BE2C (cell line): ENCODE data around the gene AZU1.
"Not testable (repeated sequence)": the region's sequence is repeated elsewhere in the genome, so short reads cannot be mapped to it uniquely, and the experiment has no call there.

Source experiments
- DNase-seq: peaks from one replicate; pipeline ENCODE4 v3.0.0-alpha.2; 2020
- H3K27me3 ChIP-seq: fragments of 250-450 bp; sonication (Bioruptor Pico); 2 replicates; pipeline ENCODE4 v1.5.1; 2020; ENCODE audit warnings: mild to moderate bottlenecking
- H3K36me3 ChIP-seq: fragments of 250-450 bp; sonication (Bioruptor Pico); 2 replicates; pipeline ENCODE4 v1.5.1; 2020; ENCODE audit warnings: mild to moderate bottlenecking
- H3K4me1 ChIP-seq: fragments of 250-450 bp; sonication (Bioruptor Pico); 2 replicates; pipeline ENCODE4 v1.5.1; 2020
- H3K4me3 ChIP-seq: 2 replicates; pipeline ENCODE4 v1.5.1; 2011; ENCODE audit warnings: low read depth, low read length
- H3K9me3 ChIP-seq: fragments of 250-450 bp; sonication (Bioruptor Pico); 2 replicates; pipeline ENCODE4 v1.5.1; 2020
- TF ChIP-seq, protein P1 (sequence below): IDR thresholded peaks from 2 replicates; pipeline ENCODE4 v1.5.1; 2012; ENCODE audit warnings: mild to moderate bottlenecking, low read depth, low read length

AZU1 gene

DNA sequence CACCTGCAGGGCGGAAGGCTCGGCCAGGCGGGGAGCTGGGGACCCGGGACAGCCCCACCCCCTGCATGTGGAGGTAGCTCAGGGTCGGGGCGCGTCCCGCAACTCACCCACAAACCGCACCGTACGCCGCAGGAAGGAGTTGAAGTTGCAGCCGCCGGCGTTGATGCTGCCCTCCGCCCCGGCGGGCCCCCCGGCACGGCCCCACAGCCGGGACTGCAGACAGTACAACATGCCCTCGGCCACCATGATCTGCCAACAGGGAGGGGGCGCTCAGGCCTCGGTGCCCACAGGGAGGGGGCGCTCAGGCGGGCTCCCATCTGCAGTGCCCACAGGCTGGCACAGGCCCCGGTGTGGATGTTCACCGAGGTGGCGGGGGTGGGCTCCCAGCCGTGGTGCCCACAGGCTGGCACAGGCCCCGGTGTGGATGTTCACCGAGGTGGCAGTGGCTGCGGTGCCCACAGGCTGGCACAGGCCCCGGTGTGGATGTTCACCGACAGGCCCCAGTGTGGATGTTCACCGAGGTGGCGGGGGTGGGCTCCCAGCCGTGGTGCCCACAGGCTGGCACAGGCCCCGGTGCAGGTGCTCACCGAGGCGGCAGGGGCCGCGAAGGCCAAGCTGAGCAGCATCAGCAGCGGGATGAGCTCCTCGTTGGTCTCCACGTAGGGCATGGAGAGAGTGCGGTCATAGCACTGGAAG is 12.4 kb upstream of the AZU1 start:
- H3K9me3 ChIP-seq = no peaks in the 10 kb centered on the region
- no peak for DNase-seq
- no peak overlapping the region for H3K4me3 ChIP-seq
- TF ChIP-seq, protein P1, sequence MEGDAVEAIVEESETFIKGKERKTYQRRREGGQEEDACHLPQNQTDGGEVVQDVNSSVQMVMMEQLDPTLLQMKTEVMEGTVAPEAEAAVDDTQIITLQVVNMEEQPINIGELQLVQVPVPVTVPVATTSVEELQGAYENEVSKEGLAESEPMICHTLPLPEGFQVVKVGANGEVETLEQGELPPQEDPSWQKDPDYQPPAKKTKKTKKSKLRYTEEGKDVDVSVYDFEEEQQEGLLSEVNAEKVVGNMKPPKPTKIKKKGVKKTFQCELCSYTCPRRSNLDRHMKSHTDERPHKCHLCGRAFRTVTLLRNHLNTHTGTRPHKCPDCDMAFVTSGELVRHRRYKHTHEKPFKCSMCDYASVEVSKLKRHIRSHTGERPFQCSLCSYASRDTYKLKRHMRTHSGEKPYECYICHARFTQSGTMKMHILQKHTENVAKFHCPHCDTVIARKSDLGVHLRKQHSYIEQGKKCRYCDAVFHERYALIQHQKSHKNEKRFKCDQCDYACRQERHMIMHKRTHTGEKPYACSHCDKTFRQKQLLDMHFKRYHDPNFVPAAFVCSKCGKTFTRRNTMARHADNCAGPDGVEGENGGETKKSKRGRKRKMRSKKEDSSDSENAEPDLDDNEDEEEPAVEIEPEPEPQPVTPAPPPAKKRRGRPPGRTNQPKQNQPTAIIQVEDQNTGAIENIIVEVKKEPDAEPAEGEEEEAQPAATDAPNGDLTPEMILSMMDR = no peak
- H3K36me3 ChIP-seq = peaks cover 45% of the 10 kb centered on the region
- no peaks in the 10 kb centered on the region for H3K4me1 ChIP-seq
- no peaks in the 10 kb centered on the region for H3K27me3 ChIP-seq

DNA sequence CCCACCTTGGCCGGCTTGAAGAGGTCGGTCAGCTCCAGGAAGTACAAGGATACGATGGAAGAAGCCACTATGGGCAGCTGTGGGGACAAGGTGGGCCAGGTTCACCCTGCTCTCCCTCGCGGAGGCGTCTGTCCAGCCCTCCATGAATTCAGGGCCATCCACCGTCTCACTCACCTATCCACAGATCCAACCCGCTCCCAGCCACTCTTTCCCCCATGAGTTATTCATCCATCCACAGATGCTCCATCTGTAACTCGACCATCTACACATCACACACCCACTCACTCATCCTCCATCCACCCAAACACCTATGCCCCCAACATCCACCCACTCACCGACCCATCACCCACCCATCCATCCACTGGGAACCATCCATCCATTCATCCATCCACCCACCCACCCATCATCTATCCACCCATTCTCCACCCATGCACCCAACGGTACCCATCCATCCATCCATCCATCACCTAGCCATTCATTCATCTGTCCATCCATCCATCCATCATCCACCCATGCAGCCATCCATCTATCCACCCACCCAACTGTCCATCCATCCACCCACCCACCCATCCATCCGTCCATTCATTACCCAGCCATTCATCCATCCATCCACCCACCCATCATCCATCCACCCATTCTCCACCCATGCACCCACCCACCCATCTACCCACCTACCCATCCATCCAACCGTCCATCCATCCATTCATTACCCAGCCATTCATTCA is 11.7 kb upstream of the AZU1 start:
- H3K27me3 ChIP-seq = no peaks in the 10 kb centered on the region
- TF ChIP-seq, protein P1 = no peak
- H3K4me3 ChIP-seq = no peak overlapping the region
- DNase-seq = no peak
- H3K36me3 ChIP-seq = peaks cover 38% of the 10 kb centered on the region
- no peaks in the 10 kb centered on the region for H3K9me3 ChIP-seq
- no peaks in the 10 kb centered on the region for H3K4me1 ChIP-seq

DNA sequence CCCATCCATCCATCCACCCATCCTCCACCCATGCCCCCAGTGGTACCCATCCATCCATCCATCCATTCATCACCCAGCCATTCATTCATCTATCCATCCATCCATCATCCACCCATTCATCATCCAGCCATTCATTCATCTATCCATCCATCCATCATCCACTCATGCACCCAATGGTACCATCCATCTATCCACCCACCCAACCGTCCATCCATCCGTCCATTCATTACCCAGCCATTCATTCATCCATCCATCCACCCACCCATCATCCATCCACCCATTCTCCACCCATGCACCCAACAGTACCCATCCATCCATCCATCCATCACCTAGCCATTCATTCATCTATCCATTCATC is 11.2 kb upstream of the AZU1 start:
- peaks cover 33% of the 10 kb centered on the region for H3K36me3 ChIP-seq
- no peak overlapping the region for H3K4me3 ChIP-seq
- TF ChIP-seq, protein P1 = no peak
- H3K9me3 ChIP-seq = no peaks in the 10 kb centered on the region
- H3K4me1 ChIP-seq = no peaks in the 10 kb centered on the region
- no peak for DNase-seq
- peaks cover 3% of the 10 kb centered on the region; the same call in 1 of the 2 replicates for H3K27me3 ChIP-seq

- DNase-seq, H3K36me3 ChIP-seq, H3K9me3 ChIP-seq, H3K4me1 ChIP-seq, H3K27me3 ChIP-seq, H3K4me3 ChIP-seq: not testable (repeated sequence)
Observed at GRCh38 chr19:820212-820611, 7.4 kb upstream of the AZU1 start.

DNA sequence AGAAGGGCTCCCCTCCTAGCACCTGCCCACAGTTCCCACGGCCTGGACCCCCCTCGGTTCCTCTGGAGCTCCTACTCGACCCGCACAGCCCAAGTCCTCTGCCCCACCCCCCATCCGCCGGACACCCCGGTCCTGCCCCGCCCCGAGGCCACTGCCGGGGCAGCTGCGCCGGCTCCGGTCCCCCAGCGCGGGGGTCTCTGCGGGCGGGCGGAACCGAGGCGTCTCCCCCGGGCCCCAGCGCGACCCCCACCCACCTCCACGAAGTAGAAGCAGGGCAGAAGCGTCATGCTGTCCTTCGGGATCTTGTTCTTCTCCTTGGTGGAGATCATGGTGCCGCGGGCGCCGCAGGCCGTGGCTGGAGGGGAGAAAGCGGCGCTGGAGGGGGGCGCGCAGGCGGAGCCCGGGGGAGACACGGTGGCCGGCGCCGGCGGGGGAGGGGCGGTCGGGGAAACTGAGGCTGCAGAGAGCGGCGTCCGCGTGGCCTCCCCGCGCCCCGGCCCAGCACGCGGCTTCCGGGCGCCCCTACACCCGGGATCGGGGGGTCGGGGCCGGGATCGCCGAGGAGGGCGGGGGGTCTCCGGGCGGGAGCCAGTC is 6.3 kb upstream of the AZU1 start:
- TF ChIP-seq, protein P1 = no peak
- H3K4me3 ChIP-seq = no peak overlapping the region
- no peak for DNase-seq

GRCh38 chr19:821825-822503 is 5.7 kb upstream of the AZU1 start, which contains the start of gene PLPPR3:
PLPPR3 (minus strand) TSS chr19:821955; CDS start chr19:821559, 396 bp downstream.
- TF ChIP-seq, protein P1 = no peak
- no peaks in the 10 kb centered on the region for H3K9me3 ChIP-seq
- peaks cover 4% of the 10 kb centered on the region; the same call in 1 of the 2 replicates for H3K27me3 ChIP-seq
- no peak for DNase-seq
- no peak within 1 kb of the TSS for H3K4me3 ChIP-seq
- H3K36me3 ChIP-seq = no peaks in the 10 kb centered on the region
- no peaks in the 10 kb centered on the region for H3K4me1 ChIP-seq

More for the DNA sequence above, 6.3 kb upstream of the AZU1 start:
- H3K27me3 ChIP-seq = peaks cover 4% of the 10 kb centered on the region; the same call in 1 of the 2 replicates
- no peaks in the 10 kb centered on the region for H3K9me3 ChIP-seq
- no peaks in the 10 kb centered on the region for H3K4me1 ChIP-seq
- H3K36me3 ChIP-seq = no peaks in the 10 kb centered on the region; the same call in 1 of the 2 replicates
